Bronchial epithelial cell (primary cell): ENCODE measurements around the gene METTL26. TPM values are rescaled to one million over a fixed set of nuclear protein-coding genes. Genes with fewer than 3 reads are reported as not detected.

ENCODE experiments used
- DNase-seq: peaks from one replicate; pipeline ENCODE4 v3.0.0-alpha.2; 2010; ENCODE audit warnings: low read depth
- FAIRE-seq: peaks from 2 replicates; lab custom pipeline; 2011; peaks lifted over from hg19 to GRCh38; lab: Jason Lieb, UNC
- H3K27me3 ChIP-seq: 2 replicates; pipeline ENCODE4 v1.5.1; 2011; ENCODE audit warnings: low read length; ENCODE audit not compliant: control insufficient read depth, insufficient read depth
- H3K36me3 ChIP-seq: 2 replicates; pipeline ENCODE4 v1.5.1; 2011; ENCODE audit warnings: low read length; ENCODE audit not compliant: control insufficient read depth, insufficient read depth
- H3K4me3 ChIP-seq: 2 replicates; pipeline ENCODE4 v1.5.1; 2011; ENCODE audit warnings: mild to moderate bottlenecking, low read depth, low read length, control low read depth
- CTCF ChIP-seq: IDR thresholded peaks from 2 replicates; pipeline ENCODE4 v1.5.1; 2011; ENCODE audit warnings: mild to moderate bottlenecking, moderate library complexity, low read length, control low read depth, inconsistent platforms; ENCODE audit not compliant: insufficient read depth, severe bottlenecking
- total RNA-seq: library from RNA; depleted of rRNA; stranded (reverse); fragments of >200 nt; gene quantifications from 2 replicates; pipeline ENCODE4 v1.2.1, GENCODE V29; 2014

Gene METTL26
- total RNA-seq, 1 donor from 2014 or later: 50.8 TPM

GRCh38 chr16:648781-649589 lies 12.9 kb upstream of the METTL26 start, which contains the start of gene WDR90:
Gene WDR90, plus strand, starts transcription at chr16:649365. Its CDS starts 52 bp downstream, at chr16:649417.
- FAIRE-seq: no peak
- TF ChIP-seq CTCF: no peak
- Histone ChIP-seq H3K27me3 (no peaks in the 10 kb centered on the region), H3K36me3 (peaks cover 5% of the 10 kb centered on the region), H3K4me3 (peak within 1 kb of the TSS; percentile 56)
- DNase-seq: peak; percentile 79

GRCh38 chr16:648071-648780 lies 12.1 kb upstream of the METTL26 start:
- peak; percentile 20 for DNase-seq

DNA sequence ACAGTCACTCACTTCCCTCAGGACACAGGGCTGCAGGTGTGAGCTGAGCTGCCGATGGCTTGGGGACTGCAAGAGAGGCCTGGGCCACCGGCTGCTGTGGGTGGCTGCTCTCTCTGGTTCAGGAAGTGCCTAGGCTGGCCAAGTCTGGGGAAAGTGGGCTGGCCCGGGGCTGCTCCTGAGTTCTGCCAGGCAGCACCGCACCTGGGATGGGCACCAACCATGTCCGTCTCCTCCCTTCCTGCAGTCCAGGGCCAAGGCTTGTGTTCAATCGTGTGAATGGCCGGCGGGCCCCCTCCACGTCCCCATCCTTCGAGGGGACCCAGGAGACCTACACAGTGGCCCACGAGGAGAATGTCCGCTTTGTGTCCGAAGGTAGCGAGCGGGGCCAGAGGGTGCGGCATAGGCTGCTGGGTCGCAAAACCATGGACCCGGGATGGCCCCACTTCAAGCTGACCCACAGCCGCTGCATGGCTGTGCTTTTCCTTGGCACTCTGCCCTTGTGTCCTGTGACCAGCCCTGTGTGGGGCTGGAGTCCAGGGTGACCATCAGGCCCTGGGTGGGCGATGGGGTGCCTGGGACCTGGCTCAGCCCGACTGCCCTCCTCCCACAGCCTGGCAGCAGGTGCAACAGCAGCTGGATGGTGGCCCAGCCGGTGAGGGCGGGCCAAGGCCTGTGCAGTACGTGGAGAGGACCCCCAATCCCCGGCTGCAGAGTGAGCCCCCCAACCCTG lies 11.2 kb upstream of the METTL26 start:
- FAIRE-seq (no peak), DNase-seq (no peak)
- peaks cover 2% of the 10 kb centered on the region for H3K36me3 ChIP-seq
- no peak overlapping the region for H3K4me3 ChIP-seq
- no peaks in the 10 kb centered on the region for H3K27me3 ChIP-seq
- TF ChIP-seq CTCF: no peak

More at GRCh38 chr16:648071-648780, 12.1 kb upstream of the METTL26 start:
- Histone ChIP-seq H3K36me3 (peaks cover 2% of the 10 kb centered on the region), H3K27me3 (no peaks in the 10 kb centered on the region), H3K4me3 (peak overlapping the region; percentile 56)
- peak; percentile 74 for TF ChIP-seq CTCF
- FAIRE-seq: peak; percentile 23

- FAIRE-seq (no peak), DNase-seq (no peak)
- peaks cover 2% of the 10 kb centered on the region for H3K36me3 ChIP-seq
- H3K27me3 ChIP-seq: no peaks in the 10 kb centered on the region
- no peak for TF ChIP-seq CTCF
- H3K4me3 ChIP-seq: no peak overlapping the region
Measured at GRCh38 chr16:646679-647172, 10.6 kb upstream of the METTL26 start.

- H3K27me3 ChIP-seq: no peaks in the 10 kb centered on the region
- H3K4me3 ChIP-seq: no peak overlapping the region
- peaks cover 2% of the 10 kb centered on the region for H3K36me3 ChIP-seq
- no peak for FAIRE-seq
- TF ChIP-seq CTCF: no peak
- DNase-seq: no peak
Measured at GRCh38 chr16:645852-646678, 10.0 kb upstream of the METTL26 start.
